Colonic mucosa (tissue), 4 donors: Measurements from ENCODE around the gene SCAMP5. TPM values are rescaled to one million over a fixed set of nuclear protein-coding genes. Genes with fewer than 3 reads are reported as not detected.

Experiments
- DNase-seq: peaks from one replicate; pipeline ENCODE4 v3.0.0-alpha.2; 2020
- H3K27ac ChIP-seq: fragments of 200-600 bp; one replicate; pipeline ENCODE4 v1.8.0; 2021
- H3K27me3 ChIP-seq: fragments of 200-600 bp; one replicate; pipeline ENCODE4 v1.8.0; 2021
- H3K36me3 ChIP-seq: fragments of 200-600 bp; one replicate; pipeline ENCODE4 v1.8.0; 2021
- H3K4me1 ChIP-seq: fragments of 200-600 bp; one replicate; pipeline ENCODE4 v1.8.0; 2021; ENCODE audit warnings: mild to moderate bottlenecking
- H3K4me3 ChIP-seq: fragments of 200-600 bp; one replicate; pipeline ENCODE4 v1.8.0; 2021
- H3K9ac ChIP-seq, 2 donors: one replicate each; pipeline ENCODE4 v1.7.0; 2013; ENCODE audit warnings: control low read depth in 2 of 2, low read depth in 2 of 2, low read length in 2 of 2
- H3K9me3 ChIP-seq: fragments of 200-600 bp; one replicate; pipeline ENCODE4 v1.8.0; 2021
- intact Hi-C: fragments of 100-400 bp; cut with DNase I; formaldehyde crosslinking; loops from one replicate; pipeline ENCODE4 v1.14.1; 2022
- total RNA-seq, 2 donors: library from RNA; stranded (reverse); fragmentation: NEBNext Ultra II Directional in 1 of 2; extraction: Animal tissue kit (Norgen Biotek cat#: 25700) in 1 of 2; gene quantifications; one replicate each; pipeline ENCODE4 v1.2.1, GENCODE V29; 2021
- TF ChIP-seq, protein P1 (sequence below): fragments of 200-600 bp; IDR thresholded peaks from one replicate; pipeline ENCODE4 v1.8.0; 2022; ENCODE audit warnings: antibody characterized with exemption, mild to moderate bottlenecking
- donor health status: healthy.
- donor health status: DM: no; HTN: no; CAD: no.
- donor health status: DM: no; HTN: no; CAD: no.

Gene SCAMP5
- total RNA-seq, 2 donors from 2014 or later: 4.9 to 24.9 TPM

GRCh38 chr15:75058127-75058905 lies 63.0 kb downstream of the SCAMP5 start:
- no peak overlapping the region for H3K4me3 ChIP-seq
- H3K9me3 ChIP-seq: no peaks in the 10 kb centered on the region
- no peaks in the 10 kb centered on the region for H3K36me3 ChIP-seq
- H3K27ac ChIP-seq: no peak overlapping the region
- intact Hi-C loops: no loop called here
- TF ChIP-seq, protein P1, sequence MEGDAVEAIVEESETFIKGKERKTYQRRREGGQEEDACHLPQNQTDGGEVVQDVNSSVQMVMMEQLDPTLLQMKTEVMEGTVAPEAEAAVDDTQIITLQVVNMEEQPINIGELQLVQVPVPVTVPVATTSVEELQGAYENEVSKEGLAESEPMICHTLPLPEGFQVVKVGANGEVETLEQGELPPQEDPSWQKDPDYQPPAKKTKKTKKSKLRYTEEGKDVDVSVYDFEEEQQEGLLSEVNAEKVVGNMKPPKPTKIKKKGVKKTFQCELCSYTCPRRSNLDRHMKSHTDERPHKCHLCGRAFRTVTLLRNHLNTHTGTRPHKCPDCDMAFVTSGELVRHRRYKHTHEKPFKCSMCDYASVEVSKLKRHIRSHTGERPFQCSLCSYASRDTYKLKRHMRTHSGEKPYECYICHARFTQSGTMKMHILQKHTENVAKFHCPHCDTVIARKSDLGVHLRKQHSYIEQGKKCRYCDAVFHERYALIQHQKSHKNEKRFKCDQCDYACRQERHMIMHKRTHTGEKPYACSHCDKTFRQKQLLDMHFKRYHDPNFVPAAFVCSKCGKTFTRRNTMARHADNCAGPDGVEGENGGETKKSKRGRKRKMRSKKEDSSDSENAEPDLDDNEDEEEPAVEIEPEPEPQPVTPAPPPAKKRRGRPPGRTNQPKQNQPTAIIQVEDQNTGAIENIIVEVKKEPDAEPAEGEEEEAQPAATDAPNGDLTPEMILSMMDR: no peak
- DNase-seq: peak; percentile 6
- H3K4me1 ChIP-seq: no peaks in the 10 kb centered on the region
- no peaks in the 10 kb centered on the region for H3K27me3 ChIP-seq
- no peak overlapping the region for H3K9ac ChIP-seq

GRCh38 chr15:75059607-75060006 lies 64.2 kb downstream of the SCAMP5 start:
- no peaks in the 10 kb centered on the region for H3K36me3 ChIP-seq
- H3K27ac ChIP-seq: no peak overlapping the region
- H3K9ac ChIP-seq: no peak overlapping the region
- H3K9me3 ChIP-seq: no peaks in the 10 kb centered on the region
- no peaks in the 10 kb centered on the region for H3K4me1 ChIP-seq
- H3K4me3 ChIP-seq: no peak overlapping the region
- DNase-seq: peak; percentile 10
- intact Hi-C loops: no loop called here
- TF ChIP-seq, protein P1: no peak
- H3K27me3 ChIP-seq: no peaks in the 10 kb centered on the region

DNA sequence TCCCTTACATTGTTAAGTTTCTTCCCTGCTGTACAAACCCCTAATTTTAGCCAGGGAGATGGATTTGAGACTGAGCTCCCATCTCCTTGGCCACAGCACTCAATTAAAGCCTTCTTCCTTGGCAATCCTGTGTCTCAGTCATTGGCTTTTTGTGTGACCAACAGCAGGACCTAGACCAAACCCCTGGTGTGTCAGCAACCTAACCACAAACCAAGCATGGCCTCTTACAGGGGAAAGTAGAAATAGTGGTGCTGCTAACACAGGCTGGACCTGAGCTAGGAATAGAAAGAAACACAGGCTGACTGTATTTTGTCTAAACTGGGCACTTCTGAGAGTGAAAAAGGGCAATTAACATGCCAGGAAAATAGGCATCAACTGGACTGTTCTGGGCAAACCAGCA lies 65.9 kb downstream of the SCAMP5 start:
- Histone ChIP-seq H3K9ac (no peak overlapping the region), H3K4me1 (no peaks in the 10 kb centered on the region), H3K36me3 (no peaks in the 10 kb centered on the region), H3K4me3 (no peak overlapping the region), H3K9me3 (no peaks in the 10 kb centered on the region), H3K27ac (no peak overlapping the region), H3K27me3 (no peaks in the 10 kb centered on the region)
- DNase-seq: peak; percentile 12
- TF ChIP-seq, protein P1: no peak
- intact Hi-C loops: no loop called here

- intact Hi-C loops: no loop called here
- no peak for DNase-seq
- Histone ChIP-seq H3K4me3 (no peak overlapping the region), H3K4me1 (no peaks in the 10 kb centered on the region), H3K27ac (no peak overlapping the region), H3K9ac (no peak overlapping the region), H3K36me3 (no peaks in the 10 kb centered on the region), H3K27me3 (no peaks in the 10 kb centered on the region), H3K9me3 (no peaks in the 10 kb centered on the region)
- TF ChIP-seq, protein P1: no peak
Measured at GRCh38 chr15:75062706-75063105, 67.3 kb downstream of the SCAMP5 start.

- Histone ChIP-seq H3K27ac (no peak overlapping the region), H3K36me3 (no peaks in the 10 kb centered on the region), H3K9me3 (no peaks in the 10 kb centered on the region), H3K4me3 (no peak overlapping the region), H3K4me1 (no peaks in the 10 kb centered on the region), H3K27me3 (no peaks in the 10 kb centered on the region), H3K9ac (no peak overlapping the region)
- intact Hi-C loops: no loop called here
- no peak for DNase-seq
- TF ChIP-seq, protein P1: no peak
Measured at GRCh38 chr15:75063338-75063737, 68.0 kb downstream of the SCAMP5 start.
